Measurements from ENCODE around the gene GAS2. TPM values are rescaled to one million over a fixed set of nuclear protein-coding genes. Genes with fewer than 3 reads are reported as not detected.

GAS2 gene
- total and polyA plus RNA-seq, 9 of the 15 experiments (the other 6 are each of a cell fraction or from before 2014, with no cell fraction given) = 0.77 to 1.9 (median 1.1) TPM

GRCh38 chr11:22829231-22830081 is 163.0 kb downstream of the GAS2 start, which contains the start of gene SVIP (continued):
- no peak for TF ChIP-seq MEIS2 (IDR thresholded peaks at IDR 0.05; ENCODE audit: partially characterized antibody)
- TF ChIP-seq ARID3A (IDR thresholded peaks at IDR 0.05; ENCODE audit: borderline replicate concordance, low read depth, low read length) = no peak
- TF ChIP-seq ZKSCAN3 (CRISPR knock-in tag; IDR thresholded peaks at IDR 0.05) = no peak
- TF ChIP-seq RFX5 (IDR thresholded peaks at IDR 0.05; ENCODE audit: low read depth, low read length) = no peak
- no peak for TF ChIP-seq ZNF232 (CRISPR knock-in tag; IDR thresholded peaks at IDR 0.05)
- no peak for TF ChIP-seq ZNF280A (IDR thresholded peaks at IDR 0.05; ENCODE audit: low read depth, partially characterized antibody)
- TF ChIP-seq PATZ1 (CRISPR knock-in tag; IDR thresholded peaks at IDR 0.05; ENCODE audit: borderline replicate concordance) = no peak
- no peak for TF ChIP-seq THRA (IDR thresholded peaks at IDR 0.05)
- TF ChIP-seq MEF2A (IDR thresholded peaks at IDR 0.05; ENCODE audit: control insufficient read depth, low read depth, low read length) = no peak
- peak; percentile 26 for TF ChIP-seq ARHGAP35 (IDR thresholded peaks at IDR 0.05; ENCODE audit: partially characterized antibody)
- peak; percentile 97 for TF ChIP-seq HNRNPLL (IDR thresholded peaks at IDR 0.05; ENCODE audit: low read depth, low read length, poor library complexity, severe bottlenecking)
- TF ChIP-seq ZKSCAN1 (IDR thresholded peaks at IDR 0.05; ENCODE audit: low read depth, low read length) = peak; percentile 23; the same call in 1 of the 2 replicates
- TF ChIP-seq HDAC6 (IDR thresholded peaks at IDR 0.05; ENCODE audit: low read depth, low read length) = no peak
- 0 out of 2 replicates have a peak, but pooled peaks have one; percentile 29 for TF ChIP-seq AFF4 (CRISPR knock-in tag; IDR thresholded peaks at IDR 0.05)
- TF ChIP-seq TAF9B (IDR thresholded peaks at IDR 0.05; ENCODE audit: partially characterized antibody) = peak; percentile 17
- no peak for TF ChIP-seq BDP1 (IDR thresholded peaks at IDR 0.05; ENCODE audit: insufficient read depth, insufficient read length)

All from K562 (cell line).